Osteocyte (in vitro differentiated cells): Measurements from ENCODE around the gene WDR20. TPM values are rescaled to one million over a fixed set of nuclear protein-coding genes. Genes with fewer than 3 reads are reported as not detected.

Source experiments
- DNase-seq: peaks from one replicate; pipeline ENCODE4 v3.0.0; 2021; ENCODE audit warnings: mixed read lengths; ENCODE audit not compliant: unreplicated experiment; ENCODE audit errors: extremely low spot score
- H3K27ac Mint-ChIP-seq: one replicate; pipeline ENCODE4 v1.8.0; 2021; ENCODE audit warnings: mild to moderate bottlenecking, mixed read lengths; ENCODE audit not compliant: unreplicated experiment
- H3K27me3 Mint-ChIP-seq: one replicate; pipeline ENCODE4 v1.8.0; 2021; ENCODE audit warnings: mixed read lengths; ENCODE audit not compliant: unreplicated experiment
- H3K36me3 Mint-ChIP-seq: one replicate; pipeline ENCODE4 v1.8.0; 2021; ENCODE audit warnings: mixed read lengths; ENCODE audit not compliant: unreplicated experiment
- H3K4me1 Mint-ChIP-seq: one replicate; pipeline ENCODE4 v1.8.0; 2021; ENCODE audit warnings: mixed read lengths; ENCODE audit not compliant: unreplicated experiment
- H3K4me3 Mint-ChIP-seq: one replicate; pipeline ENCODE4 v1.8.0; 2021; ENCODE audit warnings: mild to moderate bottlenecking, moderate library complexity, mixed read lengths; ENCODE audit not compliant: unreplicated experiment
- H3K9me3 Mint-ChIP-seq: one replicate; pipeline ENCODE4 v1.8.0; 2021; ENCODE audit warnings: mixed read lengths; ENCODE audit not compliant: unreplicated experiment
- total RNA-seq: library from RNA; stranded (reverse); gene quantifications from 2 replicates; pipeline ENCODE4 v1.2.1, GENCODE V29; 2021
- TF ChIP-seq, protein P1 (sequence below): fragments of 200-600 bp; sonication (generic); IDR thresholded peaks from 2 replicates; pipeline ENCODE4 v1.5.0; 2021; ENCODE audit warnings: antibody characterized with exemption, mild to moderate bottlenecking, moderate library complexity

Gene WDR20
- total RNA-seq, 1 donor from 2014 or later, result 27.4 TPM

DNA sequence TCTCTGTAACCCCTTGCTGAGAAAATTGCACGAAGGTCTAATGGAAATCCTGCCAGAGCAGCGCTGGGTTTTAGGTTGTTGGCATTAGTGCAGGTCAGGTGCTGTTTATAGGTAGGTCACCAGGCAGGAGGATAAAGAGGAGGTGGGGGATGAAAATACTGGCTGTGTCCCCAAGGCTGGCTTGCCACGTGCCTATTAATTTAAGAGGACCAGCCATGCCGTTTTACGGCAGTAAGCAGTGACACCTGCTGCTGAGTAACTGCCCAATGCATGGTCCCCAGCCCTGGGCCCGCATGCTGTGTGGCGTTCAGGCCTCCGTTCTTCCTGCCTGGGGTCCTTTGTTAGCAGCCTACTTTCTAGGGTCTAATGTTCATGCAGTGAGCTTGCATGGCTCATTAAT lies 67.2 kb downstream of the WDR20 start:
- TF ChIP-seq, protein P1, sequence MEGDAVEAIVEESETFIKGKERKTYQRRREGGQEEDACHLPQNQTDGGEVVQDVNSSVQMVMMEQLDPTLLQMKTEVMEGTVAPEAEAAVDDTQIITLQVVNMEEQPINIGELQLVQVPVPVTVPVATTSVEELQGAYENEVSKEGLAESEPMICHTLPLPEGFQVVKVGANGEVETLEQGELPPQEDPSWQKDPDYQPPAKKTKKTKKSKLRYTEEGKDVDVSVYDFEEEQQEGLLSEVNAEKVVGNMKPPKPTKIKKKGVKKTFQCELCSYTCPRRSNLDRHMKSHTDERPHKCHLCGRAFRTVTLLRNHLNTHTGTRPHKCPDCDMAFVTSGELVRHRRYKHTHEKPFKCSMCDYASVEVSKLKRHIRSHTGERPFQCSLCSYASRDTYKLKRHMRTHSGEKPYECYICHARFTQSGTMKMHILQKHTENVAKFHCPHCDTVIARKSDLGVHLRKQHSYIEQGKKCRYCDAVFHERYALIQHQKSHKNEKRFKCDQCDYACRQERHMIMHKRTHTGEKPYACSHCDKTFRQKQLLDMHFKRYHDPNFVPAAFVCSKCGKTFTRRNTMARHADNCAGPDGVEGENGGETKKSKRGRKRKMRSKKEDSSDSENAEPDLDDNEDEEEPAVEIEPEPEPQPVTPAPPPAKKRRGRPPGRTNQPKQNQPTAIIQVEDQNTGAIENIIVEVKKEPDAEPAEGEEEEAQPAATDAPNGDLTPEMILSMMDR, result no peak
- no peaks in the 10 kb centered on the region for H3K9me3 Mint-ChIP-seq
- no peak overlapping the region for H3K27ac Mint-ChIP-seq
- no peak for DNase-seq
- no peaks in the 10 kb centered on the region for H3K27me3 Mint-ChIP-seq
- no peak overlapping the region for H3K4me3 Mint-ChIP-seq
- H3K4me1 Mint-ChIP-seq, result no peaks in the 10 kb centered on the region
- H3K36me3 Mint-ChIP-seq, result peaks cover 30% of the 10 kb centered on the region

DNA sequence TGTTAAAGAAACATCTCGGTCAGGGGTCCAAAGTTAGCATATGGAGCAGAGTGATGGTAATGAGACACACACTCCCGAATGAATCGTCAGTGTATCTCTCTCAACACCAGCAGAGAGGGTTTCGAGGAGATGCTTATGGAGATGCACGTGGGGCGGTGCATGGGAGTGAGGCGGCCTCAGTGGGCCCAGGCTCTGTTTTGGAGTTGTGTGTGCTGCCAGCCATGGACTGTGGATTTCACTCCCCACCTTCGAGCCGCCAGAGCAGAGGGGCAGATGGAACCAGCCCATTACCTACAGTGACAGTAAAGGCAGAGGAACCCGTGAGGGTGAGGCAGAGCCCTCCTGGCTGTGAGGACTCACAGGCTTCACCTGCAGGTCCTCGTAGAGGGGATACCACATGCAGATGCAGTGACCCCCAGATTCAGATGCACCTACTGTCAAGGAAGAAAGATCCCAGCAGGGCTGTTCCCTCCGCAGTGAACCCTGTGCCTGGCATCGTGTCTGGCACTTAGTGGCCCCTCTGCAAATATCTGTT lies 68.2 kb downstream of the WDR20 start:
- no peaks in the 10 kb centered on the region for H3K27me3 Mint-ChIP-seq
- H3K27ac Mint-ChIP-seq, result no peak overlapping the region
- TF ChIP-seq, protein P1, result no peak
- DNase-seq, result no peak
- no peaks in the 10 kb centered on the region for H3K9me3 Mint-ChIP-seq
- no peaks in the 10 kb centered on the region for H3K4me1 Mint-ChIP-seq
- H3K4me3 Mint-ChIP-seq, result no peak overlapping the region
- H3K36me3 Mint-ChIP-seq, result peaks cover 30% of the 10 kb centered on the region

DNA sequence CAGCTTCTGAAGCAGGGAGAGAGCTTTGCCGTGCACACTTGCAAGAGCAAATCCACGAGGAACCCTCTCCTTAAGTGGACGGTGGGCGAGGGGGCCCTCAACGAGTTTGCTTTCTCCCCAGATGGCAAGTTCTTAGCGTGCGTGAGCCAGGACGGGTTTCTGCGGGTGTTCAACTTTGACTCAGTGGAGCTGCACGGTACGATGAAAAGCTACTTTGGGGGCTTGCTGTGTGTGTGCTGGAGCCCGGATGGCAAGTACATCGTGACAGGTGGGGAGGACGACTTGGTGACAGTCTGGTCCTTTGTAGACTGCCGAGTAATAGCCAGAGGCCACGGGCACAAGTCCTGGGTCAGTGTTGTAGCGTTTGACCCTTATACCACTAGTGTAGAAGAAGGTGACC lies 69.0 kb downstream of the WDR20 start:
- H3K27ac Mint-ChIP-seq, result no peak overlapping the region
- no peaks in the 10 kb centered on the region for H3K4me1 Mint-ChIP-seq
- no peak for DNase-seq
- H3K4me3 Mint-ChIP-seq, result no peak overlapping the region
- H3K36me3 Mint-ChIP-seq, result peaks cover 30% of the 10 kb centered on the region
- H3K27me3 Mint-ChIP-seq, result no peaks in the 10 kb centered on the region
- H3K9me3 Mint-ChIP-seq, result no peaks in the 10 kb centered on the region
- TF ChIP-seq, protein P1, result no peak

DNA sequence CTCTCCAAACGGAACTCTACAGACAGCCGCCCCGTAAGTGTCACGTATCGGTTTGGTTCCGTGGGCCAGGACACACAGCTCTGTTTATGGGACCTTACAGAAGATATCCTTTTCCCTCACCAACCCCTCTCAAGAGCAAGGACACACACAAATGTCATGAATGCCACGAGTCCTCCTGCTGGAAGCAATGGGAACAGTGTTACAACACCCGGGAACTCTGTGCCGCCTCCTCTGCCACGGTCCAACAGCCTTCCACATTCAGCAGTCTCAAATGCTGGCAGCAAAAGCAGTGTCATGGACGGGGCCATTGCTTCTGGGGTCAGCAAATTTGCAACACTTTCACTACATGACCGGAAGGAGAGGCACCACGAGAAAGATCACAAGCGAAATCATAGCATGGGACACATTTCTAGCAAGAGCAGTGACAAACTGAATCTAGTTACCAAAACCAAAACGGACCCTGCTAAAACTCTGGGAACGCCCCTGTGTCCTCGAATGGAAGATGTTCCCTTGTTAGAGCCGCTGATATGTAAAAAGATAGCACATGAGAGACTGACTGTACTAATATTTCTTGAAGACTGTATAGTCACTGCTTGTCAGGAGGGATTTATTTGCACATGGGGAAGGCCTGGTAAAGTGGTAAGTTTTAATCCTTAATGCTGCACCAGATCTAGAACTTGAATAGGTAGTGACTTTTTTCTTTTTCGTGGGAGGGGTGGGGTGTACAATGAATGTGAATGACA lies 69.7 kb downstream of the WDR20 start:
- H3K27me3 Mint-ChIP-seq, result no peaks in the 10 kb centered on the region
- TF ChIP-seq, protein P1, result peak; percentile 22
- peaks cover 26% of the 10 kb centered on the region for H3K36me3 Mint-ChIP-seq
- no peak overlapping the region for H3K27ac Mint-ChIP-seq
- H3K4me3 Mint-ChIP-seq, result no peak overlapping the region
- H3K4me1 Mint-ChIP-seq, result no peaks in the 10 kb centered on the region
- H3K9me3 Mint-ChIP-seq, result no peaks in the 10 kb centered on the region
- no peak for DNase-seq

DNA sequence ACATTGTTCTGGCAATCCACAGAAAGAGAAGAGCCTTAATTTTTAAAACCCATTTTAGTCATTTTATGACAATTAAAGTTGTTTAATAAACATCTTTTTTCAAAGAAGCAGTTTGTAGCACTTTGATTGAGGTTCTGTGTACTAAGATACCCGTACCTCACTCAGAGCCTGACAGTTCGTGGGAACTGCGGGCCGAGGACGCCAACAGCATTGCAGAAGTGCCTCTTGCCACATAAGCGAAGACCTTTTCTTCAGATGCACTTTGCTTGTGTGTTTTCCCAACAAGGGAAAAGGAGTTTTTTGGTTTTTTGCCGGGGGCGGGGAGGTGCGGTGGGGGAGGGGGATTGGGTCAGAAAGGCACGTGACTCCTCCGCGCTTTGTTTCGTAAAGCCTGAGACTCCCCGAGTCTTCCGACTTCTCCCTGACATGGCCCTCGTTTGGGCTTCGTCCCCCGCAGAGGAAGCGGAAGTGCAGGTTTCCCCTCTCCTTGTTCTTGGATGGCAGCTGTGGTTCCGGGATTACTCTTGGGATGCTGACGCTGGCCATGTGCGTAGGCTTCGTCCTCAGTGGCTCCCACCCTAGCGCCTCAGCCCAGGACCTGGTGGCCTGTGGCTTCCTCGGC lies 70.8 kb downstream of the WDR20 start:
- Mint-ChIP-seq H3K4me1 (no peaks in the 10 kb centered on the region), H3K27me3 (no peaks in the 10 kb centered on the region), H3K9me3 (no peaks in the 10 kb centered on the region), H3K36me3 (peaks cover 19% of the 10 kb centered on the region), H3K27ac (no peak overlapping the region), H3K4me3 (no peak overlapping the region)
- TF ChIP-seq, protein P1, result no peak
- no peak for DNase-seq
